Umbilical cord (tissue), 2 donors: Measurements from ENCODE around the gene DRGX. TPM values are rescaled to one million over a fixed set of nuclear protein-coding genes. Genes with fewer than 3 reads are reported as not detected.

Experiments used
- DNase-seq: peaks from one replicate; pipeline ENCODE4 v3.0.0-alpha.2; 2015; ENCODE audit warnings: low spot score
- total RNA-seq: library from RNA; depleted of rRNA; stranded (reverse); fragments of >200 nt; gene quantifications from one replicate; pipeline ENCODE4 v1.2.3, GENCODE V29; 2014; ENCODE audit warnings: low replicate concordance; ENCODE audit not compliant: insufficient read depth

The DRGX gene
- total RNA-seq, 1 donor from 2014 or later = 0.48 TPM

DNA sequence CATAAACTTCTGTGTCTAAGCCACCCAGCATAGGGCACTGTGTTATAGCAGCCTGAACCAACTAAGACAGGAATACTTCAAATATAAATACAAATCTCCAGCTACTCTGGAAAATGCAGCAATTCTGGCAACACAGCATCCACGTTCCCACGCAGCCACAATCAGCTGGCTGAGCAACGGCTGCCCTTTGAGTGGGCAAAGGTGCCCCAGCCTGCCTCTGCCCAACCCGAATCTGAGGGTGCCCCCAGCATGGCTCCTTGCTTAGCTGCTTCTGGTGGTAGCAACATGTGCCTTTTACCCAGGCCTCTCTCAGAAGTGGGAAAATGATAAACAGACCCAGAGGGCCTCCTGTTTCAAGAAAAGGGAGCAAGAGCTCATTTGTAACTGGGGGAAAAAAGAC, 12.0 kb downstream of the DRGX start:
- no peak for DNase-seq

DNA sequence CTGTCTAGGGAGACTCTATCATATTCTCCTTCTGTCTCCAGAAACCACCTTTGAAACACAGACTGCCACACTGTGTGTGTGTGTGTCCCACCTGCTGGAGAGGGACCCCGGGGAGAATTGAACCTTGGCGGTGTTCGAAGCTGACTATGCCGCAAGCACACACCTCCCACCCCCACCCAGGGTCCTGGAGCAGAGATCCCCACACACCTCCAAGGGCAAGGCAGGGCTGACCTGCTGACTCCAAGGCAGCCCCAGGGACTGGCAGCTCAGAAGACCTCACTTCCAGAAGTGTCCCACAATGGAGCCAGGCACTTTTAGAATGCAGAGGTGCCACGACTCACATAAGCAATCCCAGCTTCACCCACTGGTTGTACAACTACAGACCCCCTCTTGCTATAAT, 13.1 kb downstream of the DRGX start:
- DNase-seq = no peak

DNA sequence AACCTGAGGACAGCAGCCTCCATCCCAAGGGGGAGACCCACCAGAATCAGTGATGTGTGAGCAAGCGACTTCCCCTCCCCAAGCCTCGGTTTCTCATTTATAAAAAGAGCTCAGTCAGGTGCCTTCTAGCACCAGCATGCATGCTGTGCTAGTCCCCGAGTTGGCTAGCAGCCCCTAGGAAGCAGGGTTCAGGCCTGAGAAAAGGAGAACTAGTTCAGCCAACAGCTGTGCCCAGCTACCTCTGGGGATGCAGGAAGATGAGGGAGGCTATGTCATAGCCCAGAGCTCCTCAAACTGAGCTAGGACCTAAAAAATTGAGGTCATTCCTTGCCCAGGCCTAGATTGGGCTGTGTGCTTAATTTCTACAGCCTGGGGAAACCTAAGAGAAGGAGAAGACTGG, 13.7 kb downstream of the DRGX start:
- DNase-seq = no peak

DNA sequence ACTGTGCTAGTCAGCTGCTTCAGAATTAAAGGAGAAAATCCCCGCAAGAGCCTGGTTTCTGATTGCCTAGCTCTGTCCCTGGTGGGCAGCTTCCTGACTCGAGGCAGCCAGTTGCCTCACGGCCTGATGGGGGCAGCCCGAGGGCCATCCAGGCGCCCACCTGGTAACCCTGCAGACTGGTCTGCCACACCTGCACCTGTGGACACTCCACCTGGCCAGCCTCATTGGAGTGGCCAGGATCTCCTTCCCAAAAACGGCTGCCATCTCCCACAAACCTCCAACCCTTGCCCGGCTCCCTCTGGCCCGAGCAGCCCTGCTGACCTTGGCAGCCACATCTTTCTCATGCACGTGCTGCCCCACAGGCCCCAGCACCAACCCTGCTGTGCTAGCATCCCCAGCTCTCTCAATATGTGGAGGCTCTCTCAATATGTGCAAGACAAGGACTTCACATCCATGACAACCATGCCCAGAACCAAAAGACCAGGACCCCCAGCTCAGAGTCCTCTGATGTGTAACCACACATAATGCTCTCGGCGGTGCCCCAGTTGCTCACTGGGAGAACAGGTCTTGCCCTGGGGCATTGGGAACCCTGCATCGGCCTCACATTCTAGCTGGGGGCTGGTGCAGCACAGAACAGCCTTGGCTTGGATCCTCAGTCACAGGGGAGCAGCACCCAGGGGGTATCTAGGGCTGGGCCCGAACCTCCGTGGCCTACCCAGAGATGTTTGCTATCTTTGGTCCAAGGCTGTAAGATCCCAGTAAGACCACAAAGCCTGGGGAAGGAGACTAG, 14.6 kb downstream of the DRGX start:
- no peak for DNase-seq

DNA sequence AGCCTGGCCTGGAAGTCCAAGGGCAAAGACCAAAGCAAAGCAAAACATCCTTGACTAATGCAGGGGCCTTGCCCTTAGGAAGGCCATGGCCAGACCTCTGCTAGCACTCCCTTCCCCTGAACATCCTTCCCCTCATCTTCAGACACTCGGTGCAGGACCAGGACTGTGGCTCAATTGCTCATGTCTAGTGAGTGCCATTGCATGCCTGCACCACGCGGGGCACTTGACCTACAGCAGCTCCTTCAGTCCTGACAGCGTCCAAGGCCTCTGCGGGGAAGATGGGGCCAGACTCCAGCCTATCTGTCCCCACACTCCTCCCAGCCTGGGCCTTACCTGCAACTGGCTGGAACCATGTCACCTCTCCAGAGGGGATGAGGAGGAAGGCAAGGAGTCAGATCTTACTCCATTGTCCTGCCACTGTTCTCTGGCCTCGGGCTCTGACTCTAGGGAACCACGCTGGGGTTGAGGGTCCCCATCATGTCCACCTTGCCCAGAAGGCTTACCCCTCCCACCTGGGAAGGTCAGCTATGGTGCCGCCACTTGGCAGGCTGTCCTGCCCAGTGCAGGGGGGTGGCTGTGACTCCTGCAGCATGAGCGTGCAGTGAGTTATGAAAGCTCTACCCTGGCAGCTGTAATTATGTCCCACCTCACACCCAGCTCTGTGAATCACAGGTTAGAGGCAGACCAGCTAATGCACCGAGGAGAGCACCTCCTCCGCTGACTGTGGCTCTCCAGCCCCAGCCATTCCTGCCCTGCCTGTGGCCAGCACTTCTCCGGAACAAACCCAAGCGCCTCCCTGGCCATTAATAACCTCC, 16.1 kb downstream of the DRGX start:
- DNase-seq = no peak

DNA sequence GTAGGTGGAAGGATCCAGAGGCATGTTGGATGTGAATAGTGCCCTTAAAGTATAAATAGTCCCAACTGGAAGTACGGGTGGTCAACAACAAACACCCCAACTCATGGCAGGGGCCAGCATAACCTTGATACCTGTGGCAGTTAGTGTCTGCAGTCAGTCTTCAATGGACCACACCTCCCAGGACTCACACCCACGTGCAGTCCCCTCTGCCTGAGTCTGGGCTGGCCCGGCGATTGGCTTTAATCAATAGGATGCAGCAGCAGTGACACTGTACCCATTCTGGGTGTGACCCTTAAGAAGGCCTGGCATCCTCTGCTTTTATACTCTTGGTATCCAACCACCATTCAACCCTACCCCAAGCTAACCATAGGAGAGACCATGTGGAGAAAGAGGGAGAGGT, 18.6 kb downstream of the DRGX start:
- no peak for DNase-seq

DNA sequence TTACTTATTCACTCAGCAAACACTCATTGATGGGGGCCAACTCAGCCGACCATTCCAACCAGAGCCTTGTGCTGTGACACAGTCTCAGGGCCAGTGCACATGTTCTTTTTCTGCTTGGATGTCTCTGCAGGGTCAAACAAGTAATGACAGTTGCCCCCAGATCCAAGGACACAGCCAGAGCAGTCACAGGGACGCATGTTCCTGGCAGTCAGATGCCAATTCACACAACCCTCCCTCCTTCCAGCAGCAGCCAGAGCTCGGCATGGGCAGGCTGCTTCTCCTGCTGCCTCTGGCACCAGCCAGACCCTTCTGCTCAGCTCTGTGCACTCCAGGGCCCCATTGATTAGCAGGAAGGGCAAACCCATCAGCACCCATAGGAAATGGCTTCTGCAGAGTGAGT, 20.3 kb downstream of the DRGX start:
- no peak for DNase-seq

DNA sequence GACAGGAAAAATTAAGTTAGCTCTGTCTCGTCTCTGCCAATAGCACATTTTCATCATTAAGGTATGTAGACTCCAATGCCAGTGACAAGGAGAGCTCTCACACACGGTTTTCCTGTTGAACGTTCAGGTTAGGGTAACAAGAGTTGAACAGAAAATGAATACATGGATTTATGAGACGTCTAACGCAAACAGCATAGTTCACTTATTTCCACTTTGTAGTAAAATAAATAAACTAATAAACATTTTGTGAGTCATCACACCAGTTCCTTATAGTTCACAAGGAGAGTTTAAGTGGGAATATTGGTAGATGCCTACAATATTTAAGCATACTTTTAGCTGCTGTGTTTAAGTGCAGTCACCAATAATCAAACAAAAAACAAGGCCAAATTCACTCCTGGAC, 21.1 kb downstream of the DRGX start:
- DNase-seq = no peak

DNA sequence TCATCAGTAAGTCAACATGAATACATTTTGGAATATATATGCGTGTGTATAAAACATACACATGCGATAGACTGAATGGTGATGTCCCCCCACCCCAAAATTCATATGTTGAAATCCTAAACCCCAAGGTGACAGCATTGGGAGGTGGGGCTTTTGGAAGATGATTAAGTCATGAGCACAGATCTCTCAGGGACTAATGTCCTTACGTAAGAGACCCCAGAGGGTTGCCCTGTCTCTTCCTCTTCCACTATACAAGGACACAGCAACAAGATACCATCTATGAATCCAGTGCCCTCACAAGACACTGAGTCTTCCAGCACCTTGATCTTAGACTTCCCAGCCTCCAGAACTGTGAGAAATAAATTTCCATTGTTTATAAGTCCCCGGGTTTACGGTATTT, 22.5 kb downstream of the DRGX start:
- no peak for DNase-seq

DNA sequence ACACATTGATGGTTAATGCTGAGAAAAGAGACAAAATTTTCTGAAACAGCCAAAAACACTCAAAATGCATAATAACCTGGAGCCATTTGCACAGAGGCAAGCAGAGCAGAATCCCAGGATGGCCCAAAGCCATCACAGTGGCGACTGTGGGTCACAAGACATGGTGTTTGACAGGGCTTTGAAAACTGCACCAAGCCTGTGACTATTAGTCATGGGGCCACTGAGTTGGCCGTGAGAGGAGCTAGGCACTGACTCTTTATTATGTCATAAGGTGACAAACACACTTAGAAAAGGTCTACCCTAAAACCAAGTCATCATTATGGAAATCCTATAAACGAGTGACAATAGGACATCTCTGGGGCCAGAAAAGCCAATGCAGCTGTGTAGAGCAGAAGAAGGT, 23.9 kb downstream of the DRGX start:
- DNase-seq = no peak

DNA sequence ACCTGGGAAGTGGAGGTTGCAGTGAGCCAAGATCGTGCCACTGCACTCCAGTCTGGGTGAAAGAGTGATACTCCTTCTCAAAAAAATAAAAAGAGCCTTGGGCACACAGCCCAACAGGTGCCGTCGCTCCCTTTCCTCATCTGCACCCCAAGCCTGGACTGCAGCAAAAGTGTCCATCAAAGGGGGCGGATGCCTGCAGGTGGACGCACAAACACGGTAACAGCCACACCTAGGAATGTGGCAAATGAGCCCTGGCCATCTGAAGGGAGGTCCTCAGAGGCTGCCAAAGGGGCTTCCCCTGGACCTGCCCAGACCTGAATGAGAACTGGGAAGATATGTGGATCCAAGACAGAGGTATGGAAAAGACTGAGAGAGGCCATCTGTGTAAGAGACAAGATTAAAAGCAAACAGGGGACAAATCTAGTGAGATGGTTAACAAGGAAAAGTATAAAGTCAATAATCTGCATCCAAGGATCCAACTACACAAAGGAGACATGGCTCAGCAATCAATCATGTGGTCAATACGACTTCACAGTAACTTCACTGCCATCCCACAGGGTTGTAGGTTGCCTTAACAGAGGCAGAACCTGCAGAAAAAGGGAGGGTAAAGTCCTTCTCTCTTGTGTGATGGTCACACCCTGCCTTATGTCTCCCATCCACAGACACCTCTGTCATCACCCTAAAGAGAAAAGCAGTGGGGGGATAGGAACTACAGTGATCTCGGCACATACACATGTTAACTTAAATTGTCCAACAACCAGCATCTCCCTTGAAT, 25.4 kb downstream of the DRGX start:
- DNase-seq = no peak

DNA sequence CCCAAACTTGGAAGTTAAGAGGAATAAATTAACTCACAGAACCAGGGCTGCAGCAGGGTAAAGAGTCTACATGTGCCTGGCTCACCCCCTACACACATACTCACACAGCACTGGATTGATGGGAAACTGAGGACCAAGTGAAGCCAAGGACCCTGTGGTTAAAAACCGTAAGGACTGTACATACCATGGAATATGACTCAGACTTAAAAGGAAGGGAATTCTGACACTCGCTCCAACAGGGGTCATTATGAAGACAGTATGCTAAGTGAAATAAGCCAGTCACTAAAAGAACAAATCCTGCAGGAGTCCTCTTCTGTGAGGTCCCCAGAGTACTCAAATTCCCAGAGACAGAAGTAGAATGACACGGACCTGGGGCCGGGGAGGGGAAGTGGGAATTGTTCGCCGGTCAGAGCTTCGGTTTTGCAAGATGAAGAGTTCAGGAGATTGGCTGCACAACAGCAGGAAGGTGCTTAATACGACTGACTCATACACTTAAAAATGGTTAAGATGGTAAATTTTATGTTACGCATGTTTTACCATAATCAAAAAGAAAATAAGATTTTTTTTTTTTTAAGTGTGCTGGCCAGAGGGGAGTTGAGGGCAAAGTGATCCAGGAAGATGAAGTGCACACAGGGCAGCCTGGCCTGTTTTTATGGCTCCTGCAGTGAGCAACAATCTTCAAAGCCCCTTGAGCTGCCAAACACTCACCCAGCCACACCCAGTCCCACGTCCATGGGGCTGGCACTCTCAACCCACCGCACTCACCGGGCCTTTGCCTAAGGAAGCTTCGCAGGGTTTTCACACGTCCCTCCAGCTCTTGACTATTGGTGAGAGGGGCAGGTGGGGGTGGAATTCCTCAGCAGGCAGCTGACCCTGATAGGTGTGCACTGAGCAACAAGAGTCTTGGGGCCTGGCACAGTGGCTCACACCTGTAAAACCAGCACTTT, 26.4 kb downstream of the DRGX start:
- DNase-seq = no peak

DNA sequence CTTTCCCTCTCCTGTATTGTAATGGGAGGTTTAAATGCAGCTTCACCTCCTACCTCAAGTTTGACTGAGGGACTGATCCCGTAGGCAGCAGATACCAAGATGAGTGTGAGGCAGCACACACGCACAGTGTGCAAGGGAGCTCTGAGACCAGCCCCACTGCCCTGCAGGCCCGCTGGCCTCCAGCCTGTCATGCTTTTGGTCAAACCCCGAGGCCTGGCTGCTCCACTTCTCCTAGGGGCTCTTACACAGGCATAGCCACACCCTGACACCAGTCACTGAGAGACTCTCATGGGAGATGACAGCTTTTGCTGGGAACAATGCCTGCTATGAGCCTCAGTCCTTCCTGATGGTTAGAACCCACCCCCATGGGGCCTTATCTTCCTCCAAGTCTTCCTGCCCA, 27.6 kb downstream of the DRGX start:
- no peak for DNase-seq

DNA sequence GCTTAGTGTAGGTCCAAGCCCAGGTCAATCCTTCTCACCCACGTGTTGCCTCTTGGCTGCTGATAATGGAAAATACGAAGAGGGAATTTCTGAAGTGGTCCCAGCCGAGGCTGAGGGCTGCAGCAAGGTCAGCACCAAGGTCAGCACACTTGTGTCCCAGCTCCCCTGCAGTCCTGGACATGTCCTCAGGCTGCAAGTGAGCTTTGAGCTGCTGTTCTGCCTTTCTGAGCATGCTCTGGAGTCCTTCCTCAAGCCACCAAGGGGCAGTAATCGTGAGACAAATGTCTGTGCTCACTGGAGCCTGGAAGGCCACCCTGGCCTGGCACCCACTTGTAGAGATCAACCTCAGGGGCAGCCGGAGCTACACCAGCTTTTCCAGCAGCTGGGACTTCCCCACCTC, 28.3 kb downstream of the DRGX start:
- DNase-seq = no peak

DNA sequence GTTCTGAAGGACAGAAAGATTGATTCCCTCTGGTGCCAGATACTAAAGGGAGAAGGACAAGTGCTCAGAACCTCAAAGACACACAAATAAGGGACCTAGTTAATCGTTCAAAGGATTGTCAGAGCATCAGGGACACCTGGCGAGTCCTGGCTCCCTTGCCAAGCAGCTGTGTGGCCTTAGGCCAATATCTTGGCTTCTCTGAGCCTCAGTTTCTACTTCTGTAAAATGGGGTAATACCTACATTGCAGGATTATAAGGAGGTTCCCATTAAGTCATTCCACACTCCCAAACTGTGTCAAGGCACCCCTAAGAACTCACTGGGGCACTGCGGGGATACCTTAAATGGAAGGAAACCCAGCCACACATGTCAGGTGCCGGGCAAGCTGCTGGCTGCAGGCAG, 29.4 kb downstream of the DRGX start:
- DNase-seq = no peak

DNA sequence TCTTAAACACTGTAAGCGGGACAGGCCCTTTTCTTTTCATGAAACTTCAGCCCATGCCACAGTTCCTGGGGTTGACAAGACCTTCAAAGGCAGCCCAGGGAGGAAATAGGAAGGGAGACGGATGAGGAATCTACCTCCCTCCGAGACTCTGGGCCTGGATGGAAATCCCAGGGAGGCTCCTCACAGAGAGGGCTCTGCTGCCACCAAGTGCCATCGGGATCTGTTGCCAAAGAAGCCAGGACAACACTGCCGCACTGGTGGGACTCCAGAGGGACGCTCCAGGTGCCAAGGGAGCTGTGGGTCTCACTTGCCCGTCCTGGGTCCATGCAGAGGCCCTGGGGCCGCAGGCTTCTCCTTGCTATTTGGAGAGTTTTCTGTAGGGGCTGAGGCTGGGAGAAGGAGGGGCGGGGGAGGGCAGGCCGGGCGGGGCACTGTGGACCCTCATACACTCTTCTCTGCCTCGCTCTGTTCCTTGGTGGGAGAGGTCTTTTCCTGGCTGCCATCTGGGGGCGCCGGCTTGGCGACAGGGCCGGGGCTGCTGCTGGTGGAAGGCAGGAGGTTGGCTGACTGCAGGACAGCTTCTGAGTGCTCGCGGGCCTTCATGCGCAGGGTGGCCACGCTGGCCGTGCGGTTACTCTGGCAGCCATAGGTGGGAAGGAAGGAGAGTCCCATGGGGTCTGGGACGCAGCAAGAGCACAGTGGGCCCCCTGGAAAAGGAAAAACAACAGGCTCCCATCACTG, 30.0 kb downstream of the DRGX start:
- no peak for DNase-seq

DNA sequence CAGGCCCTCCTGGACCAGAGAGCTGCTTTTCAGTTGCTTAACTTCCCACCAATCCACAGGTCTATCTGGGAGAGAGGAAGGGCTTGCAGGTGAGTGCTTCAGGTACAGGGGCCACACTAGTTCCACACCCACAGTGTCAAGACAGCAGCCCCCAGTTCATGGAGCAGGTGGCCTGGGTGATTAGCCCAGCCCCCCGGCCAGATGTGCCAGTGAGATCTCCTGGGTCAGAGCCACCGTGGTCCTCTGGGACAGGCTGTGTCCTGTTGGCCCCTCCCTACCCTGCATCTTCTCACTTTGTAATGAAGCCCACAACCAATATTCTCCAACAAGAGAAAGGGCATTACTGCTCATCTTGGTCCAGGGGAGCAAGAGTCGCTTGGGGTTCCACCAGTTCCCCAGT, 30.6 kb downstream of the DRGX start:
- no peak for DNase-seq

DNA sequence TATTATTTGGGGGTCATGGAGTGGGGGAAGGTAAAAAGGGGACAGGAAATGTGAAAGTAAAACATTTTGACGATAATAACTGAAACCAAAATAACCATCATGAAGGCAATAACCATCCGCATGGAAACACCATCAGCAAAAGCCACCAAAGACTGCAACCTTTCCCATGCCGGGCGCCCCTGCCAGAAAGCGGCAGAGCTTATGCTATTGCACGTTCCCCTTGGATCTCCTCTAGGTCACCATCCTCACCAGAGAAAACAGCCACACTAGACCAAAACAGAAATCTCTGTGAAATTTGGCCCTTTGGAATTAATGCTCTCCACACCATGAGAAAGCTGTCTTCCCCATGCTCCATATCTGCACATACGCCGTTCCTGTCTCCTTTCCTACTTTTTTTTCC, 31.1 kb downstream of the DRGX start:
- no peak for DNase-seq

DNA sequence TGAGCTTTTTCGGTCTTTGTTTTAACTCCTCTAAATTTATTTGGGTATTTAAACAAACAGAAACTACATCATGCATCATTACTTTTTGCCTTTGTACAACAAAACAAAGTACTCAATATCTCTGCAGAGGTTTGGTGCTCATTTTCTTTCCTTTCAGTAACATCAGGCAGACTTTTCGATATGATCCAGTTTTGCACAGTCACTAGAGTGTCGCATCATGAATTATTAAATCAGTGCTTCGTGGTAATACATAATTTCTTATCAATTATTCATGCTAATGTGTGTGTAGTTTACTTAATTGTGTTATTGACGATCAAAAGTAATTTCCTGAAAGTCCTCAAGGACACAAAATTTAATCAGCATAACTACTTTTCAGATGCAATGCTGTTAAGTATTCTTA, 31.8 kb downstream of the DRGX start:
- no peak for DNase-seq

DNA sequence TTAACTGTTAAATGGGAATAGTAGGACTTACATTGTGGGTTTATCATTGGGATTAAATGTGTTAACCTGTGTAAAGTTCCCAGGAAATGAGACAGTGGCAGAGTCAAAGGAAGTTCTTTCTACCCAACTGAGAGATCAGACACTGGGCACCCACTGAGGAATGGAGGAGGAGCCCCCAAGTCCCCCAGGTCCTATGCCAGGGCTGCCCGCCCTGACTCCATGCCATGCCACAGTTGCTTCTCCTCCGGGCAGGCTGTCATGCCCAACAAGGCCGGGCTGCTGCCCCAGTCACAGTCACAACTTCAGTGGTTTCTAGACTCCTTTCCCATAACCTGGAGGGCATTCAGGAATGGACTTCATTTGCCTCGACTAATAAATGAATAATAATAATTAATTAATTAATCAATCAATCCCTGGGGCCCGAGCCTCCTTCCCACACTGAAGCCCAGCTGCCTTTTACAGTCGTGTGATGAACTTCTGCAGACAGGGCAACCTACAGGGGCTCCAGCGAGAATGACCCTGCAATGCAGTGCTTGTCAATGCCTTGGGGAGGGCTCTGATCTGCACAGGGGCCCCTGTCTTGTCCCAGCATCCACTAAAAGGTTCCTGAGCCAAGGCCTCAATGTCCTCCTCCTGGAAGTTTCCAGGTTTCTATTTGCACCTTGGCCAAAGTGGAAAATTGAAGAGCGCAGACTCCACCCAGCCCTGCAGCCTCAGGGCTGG, 32.4 kb downstream of the DRGX start:
- no peak for DNase-seq
